ENCODE measurements around the gene ECHS1.
"Not testable (repeated sequence)": the region's sequence is repeated elsewhere in the genome, so short reads cannot be mapped to it uniquely, and the experiment has no call there.

ECHS1 gene

GRCh38 chr10:133373174-133374090 is at the start of gene ECHS1:
ECHS1 (minus strand) TSS chr10:133373354; CDS start chr10:133373333, 21 bp downstream.
- DNase-seq = peak; percentile 95

GRCh38 chr10:133422223-133422806 is 49.2 kb upstream of the ECHS1 start:
- no peak for DNase-seq

- no peak for DNase-seq
These were observed 48.4 kb upstream of the ECHS1 start for GRCh38 chr10:133421336-133422222.

DNA sequence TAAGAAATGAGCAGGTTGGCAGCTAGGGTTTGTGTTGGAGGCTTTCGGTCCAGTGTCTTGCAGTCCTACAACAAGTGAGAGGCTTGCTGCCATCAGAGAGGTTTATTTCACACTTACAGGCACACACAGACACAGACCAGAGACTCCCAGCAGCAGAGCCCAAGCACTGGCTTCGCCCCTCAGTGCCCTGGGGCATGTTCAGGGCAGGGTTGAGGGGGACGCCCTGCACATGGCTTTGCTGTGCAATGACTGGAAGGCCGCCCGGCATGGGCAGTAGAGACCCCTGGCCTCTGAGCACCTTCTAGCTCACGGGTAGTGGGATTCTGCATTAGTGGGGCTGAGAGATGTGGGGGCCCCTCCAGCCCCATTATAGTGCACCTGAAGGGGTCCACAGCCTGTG is 47.4 kb upstream of the ECHS1 start:
- DNase-seq = no peak

- DNase-seq = no peak
These were observed 46.9 kb upstream of the ECHS1 start for GRCh38 chr10:133420028-133420427.

DNA sequence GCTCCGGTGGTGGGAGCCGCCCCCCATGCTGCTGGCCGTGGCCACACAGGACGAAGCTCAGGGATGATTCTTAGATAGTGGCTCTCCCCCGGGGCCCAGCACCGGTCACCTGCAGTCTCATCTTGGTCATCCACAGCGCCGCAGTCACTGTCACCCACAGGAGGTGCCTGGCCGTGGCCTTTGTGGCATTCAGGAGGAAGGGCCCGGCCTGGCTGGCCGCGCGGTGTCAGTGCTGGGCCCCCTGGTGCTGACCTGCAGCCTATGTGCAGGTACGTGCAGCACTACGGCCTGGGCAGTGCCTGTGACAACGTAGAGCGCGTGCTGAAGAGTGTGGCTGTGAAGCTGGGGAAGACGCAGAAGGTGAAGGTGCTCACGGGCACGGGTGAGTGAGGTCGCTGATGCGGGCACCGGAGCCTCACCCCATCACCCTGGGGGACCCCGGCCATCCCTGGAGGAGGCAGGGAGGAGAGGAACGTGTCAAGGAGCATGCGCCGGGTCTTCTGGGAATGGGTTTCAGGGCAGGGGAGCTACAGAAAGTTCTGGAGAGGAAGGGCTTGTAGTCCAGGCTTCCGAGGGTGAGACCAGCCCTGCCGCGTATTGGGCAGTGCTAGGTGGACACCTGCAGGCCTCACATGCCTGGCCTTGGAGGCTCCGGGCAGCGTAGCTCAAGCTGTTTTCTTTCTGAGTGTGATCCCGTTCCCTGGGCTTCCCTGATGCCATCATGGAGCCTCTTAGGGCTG is 46.2 kb upstream of the ECHS1 start:
- no peak for DNase-seq

GRCh38 chr10:133418289-133418993 is 45.3 kb upstream of the ECHS1 start:
- DNase-seq = no peak

- no peak for DNase-seq
These were observed 42.6 kb upstream of the ECHS1 start for GRCh38 chr10:133415752-133416151.

DNA sequence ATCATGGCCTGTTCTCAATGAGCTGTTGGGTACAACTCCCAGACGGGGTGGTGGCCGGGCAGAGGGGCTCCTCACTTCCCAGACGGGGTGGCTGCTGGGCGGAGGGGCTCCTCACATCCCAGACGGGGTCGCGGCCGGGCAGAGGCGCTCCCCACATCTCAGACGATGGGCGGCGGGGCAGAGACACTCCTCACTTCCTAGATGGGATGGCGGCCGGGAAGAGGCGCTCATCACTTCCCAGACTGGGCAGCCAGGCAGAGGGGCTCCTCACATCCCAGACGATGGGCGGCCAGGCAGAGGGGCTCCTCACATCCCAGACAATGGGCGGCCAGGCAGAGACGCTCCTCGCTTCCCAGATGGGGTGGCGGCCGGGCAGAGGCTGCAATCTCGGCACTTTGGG is 41.2 kb upstream of the ECHS1 start:
- DNase-seq = not testable (repeated sequence)

DNA sequence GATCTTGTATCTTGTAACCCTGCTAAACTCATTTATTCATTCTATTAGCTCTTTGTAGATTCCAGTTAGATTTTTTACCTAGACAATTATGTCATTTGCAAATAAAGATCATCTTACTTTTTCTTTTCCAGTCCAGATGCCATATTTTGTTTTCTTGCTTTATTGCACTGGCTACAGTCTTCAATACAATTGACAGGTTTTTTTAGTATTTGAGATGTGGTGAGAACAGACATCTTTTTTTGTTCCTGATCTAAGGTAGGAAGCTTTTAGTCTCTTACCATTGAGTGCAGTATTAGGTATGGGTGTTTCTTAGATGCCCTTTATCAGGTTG is 39.2 kb upstream of the ECHS1 start:
- DNase-seq = no peak

DNA sequence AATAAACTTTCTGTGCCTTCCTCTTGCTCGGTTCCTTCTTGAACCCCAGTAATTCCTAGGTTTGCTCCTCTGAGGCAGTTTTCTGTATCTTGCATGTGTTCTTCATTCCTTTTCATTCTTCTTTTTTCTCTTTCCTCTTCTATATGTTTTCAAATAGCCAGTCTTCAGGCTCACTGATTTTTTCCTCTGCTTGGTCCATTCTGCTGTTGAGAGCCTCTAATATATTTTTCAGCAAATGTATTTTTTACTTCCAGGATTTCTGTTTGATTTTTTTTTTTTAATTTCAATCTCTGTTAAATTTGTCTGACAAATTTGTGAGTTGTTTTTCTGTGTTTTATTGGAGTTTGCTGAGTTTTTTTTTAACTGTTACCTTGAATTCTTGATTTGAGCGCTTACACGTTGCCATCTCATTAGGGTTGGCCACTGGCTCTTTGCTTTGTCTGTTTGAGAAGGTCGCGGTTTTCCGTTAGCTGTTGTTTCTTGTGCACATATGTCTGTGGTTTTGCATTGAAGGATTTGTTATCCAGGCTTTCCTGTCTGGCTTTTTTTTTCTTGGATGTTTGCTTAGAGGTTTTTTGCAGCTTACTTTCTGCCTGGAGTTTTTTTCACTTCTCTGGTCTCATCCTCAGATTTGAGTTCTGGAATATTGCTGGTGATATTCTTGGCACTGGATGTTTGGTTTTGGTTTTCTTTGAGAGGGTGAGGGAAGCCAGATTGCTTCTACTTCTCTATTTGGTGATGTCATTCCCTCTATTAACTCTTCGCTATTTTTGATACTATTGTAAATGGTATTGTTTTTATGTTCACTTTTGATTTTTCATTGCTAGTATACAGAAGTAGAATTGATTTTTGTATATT is 38.6 kb upstream of the ECHS1 start:
- no peak for DNase-seq

DNA sequence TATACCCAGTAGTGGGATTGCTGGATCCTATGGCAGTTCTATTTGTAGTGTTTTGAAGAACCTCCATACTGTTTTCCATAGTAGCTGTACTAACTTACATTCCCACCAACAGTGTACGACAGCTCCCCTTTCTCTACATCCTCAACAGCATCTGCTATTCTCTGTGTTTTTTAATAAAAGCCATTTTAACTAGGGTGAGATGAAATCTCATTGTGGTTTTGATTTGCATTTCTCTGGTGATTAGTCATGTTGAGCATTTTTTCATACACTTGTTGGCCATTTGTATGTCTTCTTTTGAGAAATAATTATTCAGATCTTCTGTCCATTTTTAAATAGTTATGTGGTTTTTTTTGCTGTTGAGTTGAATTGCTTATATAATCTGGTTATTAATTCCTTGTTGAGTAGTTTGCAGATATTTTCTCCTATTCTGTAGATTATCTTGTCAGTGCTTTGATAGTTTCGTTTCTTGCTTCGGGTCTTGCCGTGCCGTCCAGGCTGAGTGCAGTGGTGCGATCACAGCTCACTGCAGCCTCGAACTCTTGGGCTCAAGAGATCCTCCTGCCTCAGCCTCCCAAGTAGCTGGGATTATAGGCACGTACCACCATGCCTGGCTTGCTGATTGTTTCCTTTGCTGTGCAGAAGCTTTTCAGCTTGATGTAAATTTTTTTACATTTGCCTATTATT is 32.8 kb upstream of the ECHS1 start:
- no peak for DNase-seq

- DNase-seq = no peak
These were observed 32.1 kb upstream of the ECHS1 start for GRCh38 chr10:133405272-133405671.

DNA sequence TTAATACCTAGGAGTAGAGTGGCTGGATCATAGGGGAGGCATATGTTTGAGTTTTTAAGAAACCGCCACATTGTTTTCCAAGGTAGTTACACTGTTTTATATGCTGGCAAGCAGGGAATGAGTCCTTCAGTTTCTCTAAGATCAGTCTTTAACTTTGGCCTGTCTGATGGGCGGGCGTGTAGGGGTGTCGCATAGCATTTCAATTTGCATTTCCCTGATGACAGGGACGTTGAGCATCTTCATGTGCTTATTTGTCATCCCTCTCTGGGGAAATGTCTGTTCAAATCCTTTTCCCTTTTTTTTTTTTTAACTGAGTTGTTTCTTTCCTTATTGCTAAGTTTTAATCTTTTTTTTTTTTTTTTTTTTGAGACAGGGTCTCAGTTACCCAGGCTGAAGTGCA is 30.6 kb upstream of the ECHS1 start:
- DNase-seq = no peak

- no peak for DNase-seq
These were observed 30.2 kb upstream of the ECHS1 start for GRCh38 chr10:133403359-133403758.

DNA sequence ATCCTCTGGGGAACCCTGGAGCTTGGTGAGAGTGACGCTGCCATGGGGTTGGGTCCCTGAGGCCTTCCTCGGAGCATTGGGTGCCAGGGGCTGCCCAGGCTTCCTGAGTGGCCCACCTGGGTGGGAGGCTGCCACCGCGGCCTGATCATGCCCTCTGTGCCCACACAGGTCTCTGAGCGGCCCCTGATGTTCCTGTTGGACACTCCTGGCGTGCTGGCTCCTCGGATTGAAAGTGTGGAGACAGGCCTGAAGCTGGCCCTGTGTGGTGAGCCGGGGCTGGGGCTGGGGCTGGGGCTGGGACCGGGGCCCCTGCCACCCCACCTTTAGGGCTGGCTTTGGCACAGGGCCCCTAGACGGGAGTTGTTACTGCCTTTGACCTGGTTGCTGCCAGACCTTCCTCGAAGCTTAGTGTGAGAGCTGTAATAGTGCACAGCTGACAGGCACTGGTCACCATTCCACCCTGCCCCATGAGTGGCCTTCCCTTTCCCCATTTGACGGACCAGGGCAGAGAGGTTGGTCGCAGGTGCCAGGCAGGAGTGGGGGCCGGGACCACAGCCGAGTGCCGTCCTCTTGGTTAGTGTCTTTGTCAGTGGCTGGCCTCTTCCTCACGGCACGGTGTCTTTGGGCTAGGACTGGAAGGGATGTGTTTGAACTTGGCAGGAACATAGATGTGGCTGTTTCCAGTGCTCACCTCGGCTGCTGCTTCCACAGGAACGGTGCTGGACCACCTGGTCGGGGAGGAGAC is 29.0 kb upstream of the ECHS1 start:
- DNase-seq = no peak

GRCh38 chr10:133401500-133401899 is 28.3 kb upstream of the ECHS1 start:
- DNase-seq = no peak

GRCh38 chr10:133400624-133401424 is 27.7 kb upstream of the ECHS1 start:
- DNase-seq = no peak

DNA sequence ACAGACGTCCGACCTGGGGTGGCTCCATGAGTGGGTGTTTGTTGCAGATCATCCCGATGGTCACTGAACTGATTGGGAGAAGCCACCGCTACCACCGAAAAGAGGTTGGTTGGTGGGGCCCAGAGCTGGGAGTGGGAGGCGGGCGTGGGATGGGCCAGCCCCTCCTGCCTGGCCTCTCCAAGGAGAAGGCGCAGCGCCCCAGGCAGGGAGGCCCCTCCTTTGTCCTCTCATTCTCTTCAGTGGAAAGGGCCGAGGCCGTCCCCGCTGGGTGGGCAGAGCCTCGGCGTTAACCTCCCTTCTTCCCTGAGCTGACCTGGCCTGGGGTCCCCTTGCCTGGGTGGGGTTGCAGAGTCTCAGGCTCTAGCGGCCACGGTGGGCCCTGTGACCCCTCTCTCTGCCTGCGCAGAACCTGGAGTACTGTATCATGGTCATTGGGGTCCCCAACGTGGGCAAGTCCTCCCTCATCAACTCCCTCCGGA is 26.0 kb upstream of the ECHS1 start:
- no peak for DNase-seq
